IPS DF 6.9 (cell line): Measurements from ENCODE around the gene LDLRAD3.

ENCODE experiments used
- DNase-seq: peaks from one replicate; pipeline ENCODE4 v3.0.0-alpha.2; 2013; ENCODE audit warnings: low read depth, low spot score
- H3K27ac ChIP-seq: one replicate; pipeline ENCODE4 v1.5.1; 2013; ENCODE audit warnings: low read length, control low read depth
- H3K27me3 ChIP-seq: 2 replicates; pipeline ENCODE4 v1.6.1; 2013; ENCODE audit warnings: mild to moderate bottlenecking, low read length; ENCODE audit not compliant: control insufficient read depth, insufficient read depth
- H3K36me3 ChIP-seq: 2 replicates; pipeline ENCODE4 v1.6.1; 2013; ENCODE audit warnings: low read length; ENCODE audit not compliant: control insufficient read depth, insufficient read depth
- H3K4me1 ChIP-seq: 2 replicates; pipeline ENCODE4 v1.6.1; 2013; ENCODE audit warnings: low read length; ENCODE audit not compliant: control insufficient read depth, insufficient read depth
- H3K4me3 ChIP-seq: 2 replicates; pipeline ENCODE4 v1.5.1; 2013; ENCODE audit warnings: mild to moderate bottlenecking, low read length
- H3K9me3 ChIP-seq: 2 replicates; pipeline ENCODE4 v1.6.1; 2013; ENCODE audit warnings: low read length, inconsistent platforms; ENCODE audit not compliant: control insufficient read depth, insufficient read depth
- WGBS: extraction: QIAGEN DNeasy Blood & Tissue Kit; methylation state at CpG from one replicate; pipeline ENCODE4 v1.1.7; 2013; ENCODE audit warnings: mixed read lengths, missing lambda C conversion rate; ENCODE audit not compliant: insufficient read length, insufficient coverage; 5-methylcytosine and 5-hydroxymethylcytosine counted together

LDLRAD3 gene

DNA sequence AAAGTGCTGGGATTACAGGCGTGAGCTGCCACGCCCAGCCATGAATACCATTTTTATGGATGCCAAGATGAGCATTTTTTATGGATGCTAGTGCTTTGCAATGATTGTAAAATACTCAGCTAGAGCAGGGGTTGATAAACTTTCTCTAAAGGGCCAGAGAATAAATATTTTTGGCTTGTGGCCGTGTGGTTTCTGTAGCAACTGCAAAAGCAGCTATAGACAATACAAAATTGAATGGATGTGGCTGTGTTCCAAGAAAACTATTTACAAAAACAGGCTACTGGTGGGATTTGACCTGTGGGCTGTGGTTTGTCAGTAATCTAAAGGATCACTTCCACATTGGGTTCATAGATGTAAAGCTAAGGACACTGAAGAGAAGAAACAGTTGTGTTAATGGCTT is 289.3 kb downstream of the LDLRAD3 start:
- WGBS, result no CpG with 5 or more reads among the region's 3 CpGs
- Histone ChIP-seq H3K4me3 (no peak overlapping the region), H3K9me3 (no peaks in the 10 kb centered on the region), H3K27ac (no peak overlapping the region), H3K4me1 (no peaks in the 10 kb centered on the region), H3K27me3 (no peaks in the 10 kb centered on the region), H3K36me3 (no peaks in the 10 kb centered on the region)
- no peak for DNase-seq

DNA sequence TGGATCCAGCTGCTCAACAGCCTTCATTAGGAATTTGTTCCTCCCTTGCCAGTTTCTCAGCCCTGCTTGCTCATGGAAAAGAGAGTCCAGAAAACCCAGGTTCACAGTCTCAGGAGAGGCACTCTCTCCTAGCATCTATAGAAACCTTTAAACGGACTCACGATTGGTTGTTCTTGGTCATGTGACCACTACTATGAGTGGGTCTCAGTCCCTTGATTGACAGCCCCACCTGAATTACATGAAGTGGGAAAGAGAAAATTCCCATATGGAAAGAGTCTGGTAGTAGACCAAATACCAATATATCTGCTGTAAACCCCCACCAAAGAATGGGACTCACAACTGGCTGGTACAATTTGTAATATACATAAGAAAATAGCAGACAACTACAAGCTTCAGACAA is 291.0 kb downstream of the LDLRAD3 start:
- no peaks in the 10 kb centered on the region for H3K4me1 ChIP-seq
- DNase-seq, result no peak
- no peaks in the 10 kb centered on the region for H3K27me3 ChIP-seq
- WGBS, result no CpG with 5 or more reads among the region's 2 CpGs
- H3K36me3 ChIP-seq, result no peaks in the 10 kb centered on the region
- H3K4me3 ChIP-seq, result no peak overlapping the region
- no peaks in the 10 kb centered on the region for H3K9me3 ChIP-seq
- no peak overlapping the region for H3K27ac ChIP-seq

DNA sequence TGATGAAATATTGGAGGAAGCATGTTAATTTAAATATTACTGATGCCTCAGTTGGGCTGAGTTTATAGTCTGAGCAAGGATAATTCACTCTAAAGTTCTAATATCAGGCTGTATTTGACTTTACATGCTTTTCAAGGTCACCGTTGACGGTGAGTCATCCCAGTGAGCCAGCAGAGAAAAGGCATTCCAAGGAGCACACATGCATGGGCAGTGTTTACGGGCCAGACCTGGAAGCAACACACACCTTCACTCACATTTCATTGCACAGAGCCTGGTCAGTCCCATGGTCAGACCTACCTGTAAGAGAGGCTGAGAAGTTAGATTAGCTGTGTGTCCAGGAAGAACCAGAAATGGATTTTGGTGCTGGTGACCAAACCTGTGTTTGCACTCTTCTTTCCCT is 291.9 kb downstream of the LDLRAD3 start:
- WGBS, result no CpG with 5 or more reads among the region's 3 CpGs
- H3K4me3 ChIP-seq, result no peak overlapping the region

DNA sequence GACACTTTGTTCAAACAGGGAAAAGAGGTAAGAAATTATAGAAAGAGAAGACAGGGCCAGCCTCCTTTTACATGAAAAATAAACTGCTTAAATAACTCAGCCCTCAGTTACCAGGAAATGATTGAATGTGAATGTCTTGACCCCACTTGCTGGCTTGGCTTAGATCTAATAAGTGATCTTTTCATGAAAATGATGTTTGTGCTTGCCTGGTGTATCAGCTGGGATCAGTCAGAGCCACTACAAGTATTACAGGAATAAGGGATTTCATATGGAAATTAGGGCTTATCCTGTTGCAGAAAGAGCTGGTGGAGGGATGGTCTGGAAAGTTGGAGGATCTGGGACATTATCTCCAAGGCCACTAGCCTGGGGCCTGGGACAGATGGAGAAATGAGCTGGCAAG is 293.5 kb downstream of the LDLRAD3 start:
- Histone ChIP-seq H3K4me3 (no peak overlapping the region), H3K27ac (no peak overlapping the region), H3K27me3 (no peaks in the 10 kb centered on the region), H3K36me3 (no peaks in the 10 kb centered on the region), H3K4me1 (no peaks in the 10 kb centered on the region), H3K9me3 (no peaks in the 10 kb centered on the region)
- no peak for DNase-seq

More for the DNA sequence above, 291.9 kb downstream of the LDLRAD3 start:
- no peaks in the 10 kb centered on the region for H3K4me1 ChIP-seq
- H3K27me3 ChIP-seq, result no peaks in the 10 kb centered on the region
- no peak overlapping the region for H3K27ac ChIP-seq
- no peaks in the 10 kb centered on the region for H3K9me3 ChIP-seq
- DNase-seq, result no peak
- no peaks in the 10 kb centered on the region for H3K36me3 ChIP-seq

DNA sequence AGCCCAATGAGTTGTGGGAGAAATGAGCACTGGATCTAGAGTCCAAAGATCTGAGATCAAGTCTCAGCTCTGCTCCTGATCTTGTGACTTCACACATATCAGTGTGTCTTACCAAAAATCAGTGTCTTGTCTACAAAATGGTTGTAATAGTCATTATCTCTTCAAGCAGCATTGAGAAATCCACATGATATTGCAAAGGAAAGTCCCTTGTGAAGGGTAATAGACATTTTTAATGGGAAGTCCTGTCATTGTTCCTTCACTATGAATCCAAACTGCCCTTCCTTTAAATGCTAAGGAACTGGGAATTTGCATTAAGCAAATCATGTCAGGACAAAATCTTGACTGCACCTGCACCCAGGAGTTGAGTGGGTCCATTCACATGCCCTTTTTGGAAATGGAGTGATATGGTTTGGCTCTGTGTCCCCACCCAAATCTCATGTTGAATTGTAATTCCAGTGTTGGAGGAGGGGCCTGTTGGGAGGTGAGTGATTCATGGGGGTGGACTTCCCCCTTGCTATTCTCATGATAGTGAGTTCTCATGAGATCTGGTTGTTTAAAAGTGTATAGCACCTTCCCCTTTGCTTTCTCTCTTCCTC is 294.3 kb downstream of the LDLRAD3 start:
- H3K9me3 ChIP-seq, result no peaks in the 10 kb centered on the region
- no peak for DNase-seq
- no peak overlapping the region for H3K27ac ChIP-seq
- no peaks in the 10 kb centered on the region for H3K4me1 ChIP-seq
- H3K27me3 ChIP-seq, result no peaks in the 10 kb centered on the region
- H3K4me3 ChIP-seq, result no peak overlapping the region
- no peaks in the 10 kb centered on the region for H3K36me3 ChIP-seq

DNA sequence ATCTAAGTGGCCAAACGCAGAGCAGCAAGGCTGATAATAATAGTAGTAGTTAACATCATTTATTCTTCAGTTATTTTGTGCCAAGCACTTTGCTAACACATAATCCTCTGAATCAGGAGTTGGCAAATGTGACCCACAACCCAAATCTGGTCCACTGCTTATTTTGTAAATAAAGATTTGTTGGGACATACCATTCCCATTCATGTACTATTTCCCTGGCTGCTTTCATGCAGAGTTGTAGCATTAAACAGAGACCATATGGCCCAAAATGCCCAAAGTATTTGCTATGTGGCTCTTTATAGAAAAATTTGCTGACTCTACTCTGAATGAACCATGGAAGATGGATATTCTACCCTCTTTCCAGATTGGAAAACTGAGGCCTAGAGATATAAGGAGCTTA is 295.0 kb downstream of the LDLRAD3 start:
- H3K27ac ChIP-seq, result no peak overlapping the region
- no peaks in the 10 kb centered on the region for H3K36me3 ChIP-seq
- no peaks in the 10 kb centered on the region for H3K4me1 ChIP-seq
- H3K4me3 ChIP-seq, result no peak overlapping the region
- H3K27me3 ChIP-seq, result no peaks in the 10 kb centered on the region
- WGBS, result no CpG with 5 or more reads among the region's 1 CpG
- DNase-seq, result no peak
- H3K9me3 ChIP-seq, result no peaks in the 10 kb centered on the region

DNA sequence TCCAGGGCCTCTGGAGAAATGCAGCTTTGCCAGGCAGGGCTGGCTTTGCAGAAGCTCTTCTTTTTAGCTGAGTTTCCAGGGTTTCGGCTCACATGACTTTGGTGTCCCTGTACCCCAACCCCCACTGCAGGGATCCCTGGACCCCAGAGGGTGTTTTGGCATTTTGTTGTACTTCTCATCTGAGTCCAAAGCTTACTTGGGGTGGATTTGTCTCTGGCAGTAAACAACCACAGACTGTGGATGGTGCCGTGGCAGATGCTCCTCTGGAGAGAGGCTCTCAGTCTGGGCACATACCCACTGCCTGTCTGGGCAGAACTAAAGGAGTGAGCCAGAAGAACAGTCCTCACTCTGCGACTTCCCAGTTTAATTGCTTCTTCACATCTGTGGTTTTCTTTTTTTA is 295.8 kb downstream of the LDLRAD3 start:
- Histone ChIP-seq H3K36me3 (no peaks in the 10 kb centered on the region), H3K4me1 (no peaks in the 10 kb centered on the region), H3K4me3 (no peak overlapping the region), H3K27me3 (no peaks in the 10 kb centered on the region), H3K9me3 (no peaks in the 10 kb centered on the region), H3K27ac (no peak overlapping the region)
- DNase-seq, result no peak
- no CpG with 5 or more reads among the region's 3 CpGs for WGBS

DNA sequence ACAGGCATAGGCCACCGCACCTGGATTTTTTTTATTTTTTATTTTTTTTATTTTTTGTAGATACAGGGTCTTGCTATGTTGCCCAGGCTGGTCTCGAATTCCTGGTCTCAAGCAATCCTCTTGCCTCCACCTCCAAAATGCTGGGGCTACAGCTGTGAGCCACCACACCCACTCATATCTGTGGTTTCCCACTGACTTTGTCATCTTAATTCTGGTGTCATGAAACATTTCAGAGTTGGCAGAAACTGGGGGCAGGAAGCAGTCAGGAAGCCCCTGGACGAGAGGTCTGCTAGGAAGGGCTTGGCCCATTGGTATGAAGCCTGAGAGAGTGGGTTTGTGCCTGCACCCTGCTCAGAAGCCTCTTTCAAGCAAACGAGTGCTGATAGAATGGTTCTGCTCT is 296.3 kb downstream of the LDLRAD3 start:
- DNase-seq, result no peak
- no peaks in the 10 kb centered on the region for H3K36me3 ChIP-seq
- H3K27me3 ChIP-seq, result no peaks in the 10 kb centered on the region
- H3K27ac ChIP-seq, result no peak overlapping the region
- H3K4me3 ChIP-seq, result no peak overlapping the region
- no peaks in the 10 kb centered on the region for H3K4me1 ChIP-seq
- no CpG with 5 or more reads among the region's 4 CpGs for WGBS
- H3K9me3 ChIP-seq, result no peaks in the 10 kb centered on the region

DNA sequence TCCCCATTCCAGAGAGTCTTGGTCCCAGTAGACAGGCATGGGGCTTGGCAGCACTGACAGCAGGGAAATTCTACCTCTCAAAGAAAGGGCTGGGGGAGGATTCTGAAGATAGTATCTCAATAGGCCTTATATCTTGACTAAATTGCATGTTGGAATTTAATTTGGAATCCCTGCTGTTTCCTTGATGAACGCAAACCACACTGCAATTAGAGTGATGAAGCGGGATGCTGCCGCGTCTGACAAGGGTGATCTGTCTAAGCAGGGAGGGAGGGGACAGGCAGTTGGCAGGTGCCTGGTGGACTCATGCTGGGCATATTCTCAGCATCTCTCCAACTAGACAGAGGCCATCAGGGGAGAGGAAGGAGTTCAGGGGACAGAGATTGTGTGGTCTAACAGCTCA is 296.9 kb downstream of the LDLRAD3 start:
- Histone ChIP-seq H3K4me1 (no peaks in the 10 kb centered on the region), H3K27me3 (no peaks in the 10 kb centered on the region), H3K27ac (no peak overlapping the region), H3K36me3 (no peaks in the 10 kb centered on the region), H3K9me3 (no peaks in the 10 kb centered on the region), H3K4me3 (no peak overlapping the region)
- no peak for DNase-seq
- no CpG with 5 or more reads among the region's 4 CpGs for WGBS

DNA sequence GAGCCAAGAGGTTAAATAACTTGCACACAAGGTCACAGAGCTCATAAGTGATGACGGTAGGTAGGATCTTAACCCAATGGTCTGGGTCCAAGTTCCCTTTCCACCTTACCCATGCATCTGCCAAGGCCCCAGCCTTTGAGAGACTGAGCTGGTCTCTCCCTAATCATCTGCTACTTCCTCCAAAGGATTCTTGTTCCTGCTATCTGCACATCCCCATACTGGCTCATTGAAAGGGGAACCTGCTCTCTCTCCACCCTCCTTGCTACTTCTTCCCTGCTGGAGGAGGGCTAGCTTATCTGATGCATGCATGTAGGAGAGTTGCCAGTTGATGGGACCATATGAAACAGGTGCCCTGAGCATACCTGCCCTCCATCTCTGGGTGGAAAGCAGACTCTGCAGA is 297.6 kb downstream of the LDLRAD3 start:
- no peak overlapping the region for H3K4me3 ChIP-seq
- no peak overlapping the region for H3K27ac ChIP-seq
- no peak for DNase-seq
- no peaks in the 10 kb centered on the region for H3K4me1 ChIP-seq
- no CpG with 5 or more reads among the region's 1 CpG for WGBS
- H3K36me3 ChIP-seq, result no peaks in the 10 kb centered on the region
- no peaks in the 10 kb centered on the region for H3K9me3 ChIP-seq
- no peaks in the 10 kb centered on the region for H3K27me3 ChIP-seq

DNA sequence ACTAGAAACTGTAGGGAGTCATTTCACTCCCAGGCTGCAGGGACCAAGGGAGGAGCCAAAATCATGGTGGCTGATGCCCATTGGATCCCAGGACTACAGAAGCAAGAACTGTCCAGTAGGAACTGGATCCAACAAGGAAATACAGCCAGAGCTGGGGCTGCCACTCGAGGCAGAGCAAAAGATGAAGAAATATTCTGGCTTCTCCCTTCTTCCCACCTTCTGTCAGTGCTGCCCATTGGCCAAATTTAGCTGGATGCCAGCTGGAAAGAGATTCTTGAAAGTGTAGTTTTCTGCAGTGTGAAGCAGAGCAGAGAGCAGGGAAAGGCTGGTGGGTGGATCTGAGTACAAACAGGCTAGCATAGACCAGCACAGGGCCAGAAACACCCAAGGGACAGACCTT is 299.8 kb downstream of the LDLRAD3 start:
- H3K36me3 ChIP-seq, result no peaks in the 10 kb centered on the region
- no peak for DNase-seq
- H3K4me1 ChIP-seq, result no peaks in the 10 kb centered on the region
- H3K27me3 ChIP-seq, result no peaks in the 10 kb centered on the region
- H3K9me3 ChIP-seq, result no peaks in the 10 kb centered on the region
- WGBS, result no CpG with 5 or more reads among the region's 1 CpG
- no peak overlapping the region for H3K4me3 ChIP-seq
- no peak overlapping the region for H3K27ac ChIP-seq
